ENCODE results near the gene FPGS. TPM values are rescaled to one million over a fixed set of nuclear protein-coding genes. Genes with fewer than 3 reads are reported as not detected.

Gene FPGS
- polyA plus RNA-seq, 1 of the 3 experiments (the other 2 are of a cell fraction): 82.7 TPM

DNA sequence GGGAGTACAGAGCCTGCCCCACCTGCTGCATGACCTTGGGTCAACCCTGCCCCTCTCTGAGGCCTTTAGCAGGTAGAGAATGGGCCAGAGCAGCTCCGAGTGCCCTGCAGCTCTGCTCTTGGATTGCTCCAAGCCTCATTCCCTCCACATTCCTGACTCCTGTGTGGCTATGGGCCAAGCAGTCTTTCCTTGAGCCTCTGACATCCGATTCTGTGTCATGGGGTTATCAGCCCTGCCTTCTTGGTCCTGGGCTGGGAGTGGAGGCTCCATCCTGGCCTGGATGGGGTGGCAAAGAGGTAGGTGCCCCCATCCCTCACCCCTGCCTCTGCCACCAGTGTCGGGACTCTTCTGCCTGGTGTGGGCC lies 13.7 kb downstream of the FPGS start:
- H3K9me3 ChIP-seq: no peaks in the 10 kb centered on the region
- peaks cover 11% of the 10 kb centered on the region for H3F3A ChIP-seq (replicated peaks; ENCODE audit: insufficient read depth)
- H4K20me1 ChIP-seq (ENCODE audit: insufficient read depth): no peaks in the 10 kb centered on the region
- peaks cover 0 to 39% of the 10 kb centered on the region in 2 experiments; a peak in 1 of 4 replicates for H3K4me1 ChIP-seq (ENCODE audit: control insufficient read depth in 1 of 2, insufficient read depth in 2 of 2, low read depth in 1 of 2, low read length in 1 of 2)
- TF ChIP-seq CHD2 (IDR thresholded peaks at IDR 0.05; ENCODE audit: low read length, partially characterized antibody) (no peak), RXRA (IDR thresholded peaks at IDR 0.05; ENCODE audit: borderline replicate concordance, low read depth) (no peak), GATA2 (CRISPR knock-in tag; IDR thresholded peaks at IDR 0.05) (no peak)
- TF ChIP-seq, protein P1, sequence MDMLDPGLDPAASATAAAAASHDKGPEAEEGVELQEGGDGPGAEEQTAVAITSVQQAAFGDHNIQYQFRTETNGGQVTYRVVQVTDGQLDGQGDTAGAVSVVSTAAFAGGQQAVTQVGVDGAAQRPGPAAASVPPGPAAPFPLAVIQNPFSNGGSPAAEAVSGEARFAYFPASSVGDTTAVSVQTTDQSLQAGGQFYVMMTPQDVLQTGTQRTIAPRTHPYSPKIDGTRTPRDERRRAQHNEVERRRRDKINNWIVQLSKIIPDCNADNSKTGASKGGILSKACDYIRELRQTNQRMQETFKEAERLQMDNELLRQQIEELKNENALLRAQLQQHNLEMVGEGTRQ (IDR thresholded peaks at IDR 0.05; ENCODE audit: borderline replicate concordance, low read depth, low read length): no peak
- no peak overlapping the region for H2AFZ ChIP-seq (ENCODE audit: low read depth)
- H3K4me2 ChIP-seq: no peak overlapping the region
- DNase-seq: no peak
- no peak overlapping the region for H3K4me3 ChIP-seq (ENCODE audit: low read depth in 2 of 2, low read length in 1 of 2)
- no peak overlapping the region for H3K9ac ChIP-seq
- H3K27me3 ChIP-seq (ENCODE audit: insufficient read depth): no peaks in the 10 kb centered on the region
- H3K9me2 ChIP-seq: no peaks in the 10 kb centered on the region
- ChIA-PET CTCF (interaction anchor here (0.7 to 3.4 kb wide), 3 partner anchors 37 to 82 kb away, joined by 3 to 17 read pairs (median 3); no protein-coding TSS in a partner anchor), POLR2A (no interaction called here)
- 0 out of 2 replicates have a peak, but pooled peaks cover 3% of the 10 kb centered on the region for H3K79me2 ChIP-seq (ENCODE audit: insufficient read depth)
- 79% methylated on average over 2 of the region's 3 CpGs for WGBS (ENCODE audit: low lambda C conversion rate)
- H3K27ac ChIP-seq (ENCODE audit: low read depth in 2 of 2, low read length in 1 of 2): peak overlapping the region in 1 of 2 experiments; percentile 87; a peak in 1 of 4 replicates
- H3K36me3 ChIP-seq (replicated peaks in 1 of 2; ENCODE audit: control insufficient read depth in 1 of 2, insufficient read depth in 2 of 2, low read length in 1 of 2): peaks cover 8 to 22% of the 10 kb centered on the region in 2 experiments

DNA sequence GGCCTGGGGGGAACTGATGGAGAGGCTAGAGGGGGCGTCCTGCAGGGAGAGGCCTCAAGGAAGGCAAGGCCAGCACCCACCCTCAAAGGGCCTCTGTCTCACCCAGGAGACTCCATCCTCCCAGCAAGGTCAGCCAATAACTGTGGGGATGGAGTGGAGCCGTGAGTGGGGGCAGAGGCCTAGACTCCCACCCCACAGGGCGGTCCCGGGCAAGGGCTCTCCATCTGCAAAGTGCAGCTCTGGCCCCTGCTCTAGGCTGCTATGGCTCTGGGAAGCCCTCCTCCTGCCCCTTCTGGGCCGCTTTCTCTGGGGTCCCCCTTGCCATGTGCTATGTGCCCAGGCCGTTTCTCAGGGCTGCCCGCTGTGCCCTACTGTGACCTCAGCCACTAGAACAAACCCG lies 14.0 kb downstream of the FPGS start:
- H4K20me1 ChIP-seq (ENCODE audit: insufficient read depth): no peaks in the 10 kb centered on the region
- 0 out of 2 replicates have a peak, but pooled peaks cover 3% of the 10 kb centered on the region for H3K79me2 ChIP-seq (ENCODE audit: insufficient read depth)
- no peak overlapping the region for H3K9ac ChIP-seq
- TF ChIP-seq GATA2 (CRISPR knock-in tag; IDR thresholded peaks at IDR 0.05): no peak
- no peak for TF ChIP-seq RFX5 (IDR thresholded peaks at IDR 0.05; ENCODE audit: low read length)
- no peak for TF ChIP-seq SMC3 (IDR thresholded peaks at IDR 0.05; ENCODE audit: low read depth, low read length)
- no peak for TF ChIP-seq YY1 (IDR thresholded peaks at IDR 0.05; ENCODE audit: low read depth)
- no peak for TF ChIP-seq ELF1 (IDR thresholded peaks at IDR 0.05)
- TF ChIP-seq GABPA (IDR thresholded peaks at IDR 0.05; ENCODE audit: low read depth): no peak
- TF ChIP-seq FOXJ3 (CRISPR knock-in tag; IDR thresholded peaks at IDR 0.05): no peak
- TF ChIP-seq, protein P2, sequence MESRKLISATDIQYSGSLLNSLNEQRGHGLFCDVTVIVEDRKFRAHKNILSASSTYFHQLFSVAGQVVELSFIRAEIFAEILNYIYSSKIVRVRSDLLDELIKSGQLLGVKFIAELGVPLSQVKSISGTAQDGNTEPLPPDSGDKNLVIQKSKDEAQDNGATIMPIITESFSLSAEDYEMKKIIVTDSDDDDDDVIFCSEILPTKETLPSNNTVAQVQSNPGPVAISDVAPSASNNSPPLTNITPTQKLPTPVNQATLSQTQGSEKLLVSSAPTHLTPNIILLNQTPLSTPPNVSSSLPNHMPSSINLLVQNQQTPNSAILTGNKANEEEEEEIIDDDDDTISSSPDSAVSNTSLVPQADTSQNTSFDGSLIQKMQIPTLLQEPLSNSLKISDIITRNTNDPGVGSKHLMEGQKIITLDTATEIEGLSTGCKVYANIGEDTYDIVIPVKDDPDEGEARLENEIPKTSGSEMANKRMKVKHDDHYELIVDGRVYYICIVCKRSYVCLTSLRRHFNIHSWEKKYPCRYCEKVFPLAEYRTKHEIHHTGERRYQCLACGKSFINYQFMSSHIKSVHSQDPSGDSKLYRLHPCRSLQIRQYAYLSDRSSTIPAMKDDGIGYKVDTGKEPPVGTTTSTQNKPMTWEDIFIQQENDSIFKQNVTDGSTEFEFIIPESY (IDR thresholded peaks at IDR 0.05; ENCODE audit: borderline replicate concordance, low read depth): no peak
- TF ChIP-seq, protein P3, sequence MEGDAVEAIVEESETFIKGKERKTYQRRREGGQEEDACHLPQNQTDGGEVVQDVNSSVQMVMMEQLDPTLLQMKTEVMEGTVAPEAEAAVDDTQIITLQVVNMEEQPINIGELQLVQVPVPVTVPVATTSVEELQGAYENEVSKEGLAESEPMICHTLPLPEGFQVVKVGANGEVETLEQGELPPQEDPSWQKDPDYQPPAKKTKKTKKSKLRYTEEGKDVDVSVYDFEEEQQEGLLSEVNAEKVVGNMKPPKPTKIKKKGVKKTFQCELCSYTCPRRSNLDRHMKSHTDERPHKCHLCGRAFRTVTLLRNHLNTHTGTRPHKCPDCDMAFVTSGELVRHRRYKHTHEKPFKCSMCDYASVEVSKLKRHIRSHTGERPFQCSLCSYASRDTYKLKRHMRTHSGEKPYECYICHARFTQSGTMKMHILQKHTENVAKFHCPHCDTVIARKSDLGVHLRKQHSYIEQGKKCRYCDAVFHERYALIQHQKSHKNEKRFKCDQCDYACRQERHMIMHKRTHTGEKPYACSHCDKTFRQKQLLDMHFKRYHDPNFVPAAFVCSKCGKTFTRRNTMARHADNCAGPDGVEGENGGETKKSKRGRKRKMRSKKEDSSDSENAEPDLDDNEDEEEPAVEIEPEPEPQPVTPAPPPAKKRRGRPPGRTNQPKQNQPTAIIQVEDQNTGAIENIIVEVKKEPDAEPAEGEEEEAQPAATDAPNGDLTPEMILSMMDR (IDR thresholded peaks at IDR 0.05): no peak
- TF ChIP-seq, protein P4, sequence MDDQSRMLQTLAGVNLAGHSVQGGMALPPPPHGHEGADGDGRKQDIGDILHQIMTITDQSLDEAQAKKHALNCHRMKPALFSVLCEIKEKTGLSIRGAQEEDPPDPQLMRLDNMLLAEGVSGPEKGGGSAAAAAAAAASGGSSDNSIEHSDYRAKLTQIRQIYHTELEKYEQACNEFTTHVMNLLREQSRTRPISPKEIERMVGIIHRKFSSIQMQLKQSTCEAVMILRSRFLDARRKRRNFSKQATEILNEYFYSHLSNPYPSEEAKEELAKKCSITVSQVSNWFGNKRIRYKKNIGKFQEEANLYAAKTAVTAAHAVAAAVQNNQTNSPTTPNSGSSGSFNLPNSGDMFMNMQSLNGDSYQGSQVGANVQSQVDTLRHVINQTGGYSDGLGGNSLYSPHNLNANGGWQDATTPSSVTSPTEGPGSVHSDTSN (IDR thresholded peaks at IDR 0.05): no peak
- no peak for TF ChIP-seq CHD2 (IDR thresholded peaks at IDR 0.05; ENCODE audit: low read length, partially characterized antibody)
- TF ChIP-seq EP300 (IDR thresholded peaks at IDR 0.05; ENCODE audit: borderline replicate concordance in 1 of 2, low read depth in 1 of 2, low read length in 1 of 2): no peak
- TF ChIP-seq, protein P5, sequence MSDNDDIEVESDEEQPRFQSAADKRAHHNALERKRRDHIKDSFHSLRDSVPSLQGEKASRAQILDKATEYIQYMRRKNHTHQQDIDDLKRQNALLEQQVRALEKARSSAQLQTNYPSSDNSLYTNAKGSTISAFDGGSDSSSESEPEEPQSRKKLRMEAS (IDR thresholded peaks at IDR 0.05; ENCODE audit: low read depth): no peak
- TF ChIP-seq RAD21 (IDR thresholded peaks at IDR 0.05; ENCODE audit: low read length): no peak
- H2AFZ ChIP-seq (ENCODE audit: low read depth): no peak overlapping the region
- peaks cover 6 to 22% of the 10 kb centered on the region in 2 experiments for H3K36me3 ChIP-seq (replicated peaks in 1 of 2; ENCODE audit: control insufficient read depth in 1 of 2, insufficient read depth in 2 of 2, low read length in 1 of 2)
- H3K9me2 ChIP-seq: no peaks in the 10 kb centered on the region
- no peak overlapping the region for H3K4me2 ChIP-seq
- ChIA-PET POLR2A (interaction anchor here (1.3 to 1.4 kb wide), 2 partner anchors 31 to 37 kb away, joined by 3 to 5 read pairs; partner anchors contain the start of genes CDK9 and ENG), CTCF (interaction anchor here (0.8 to 3.4 kb wide), 4 partner anchors 8 to 53 kb away, joined by 3 to 17 read pairs (median 4); partner anchors contain the start of gene CDK9)
- 92% methylated on average over 6 of the region's 8 CpGs for WGBS (ENCODE audit: low lambda C conversion rate)
- DNase-seq: no peak
- no peak overlapping the region for H3K4me3 ChIP-seq (ENCODE audit: low read depth in 2 of 2, low read length in 1 of 2)
- H3K9me3 ChIP-seq: no peaks in the 10 kb centered on the region
- H3K4me1 ChIP-seq (ENCODE audit: control insufficient read depth in 1 of 2, insufficient read depth in 2 of 2, low read depth in 1 of 2, low read length in 1 of 2): peaks cover 0 to 39% of the 10 kb centered on the region in 2 experiments; a peak in 1 of 4 replicates
- no peaks in the 10 kb centered on the region for H3K27me3 ChIP-seq (ENCODE audit: insufficient read depth)
- peaks cover 9% of the 10 kb centered on the region for H3F3A ChIP-seq (replicated peaks; ENCODE audit: insufficient read depth)
- H3K27ac ChIP-seq (ENCODE audit: low read depth in 2 of 2, low read length in 1 of 2): peak overlapping the region in 1 of 2 experiments; percentile 87; a peak in 2 of 4 replicates
